GM19328 (cell line): ENCODE measurements around the gene PPP3R1.

ENCODE experiments used
- ATAC-seq: cut with Tn5 transposase; IDR thresholded peaks from one replicate; pipeline ENCODE4 v1.9.1; 2021; ENCODE audit warnings: mild to moderate bottlenecking, moderate library complexity; ENCODE audit not compliant: unreplicated experiment

Gene PPP3R1

DNA sequence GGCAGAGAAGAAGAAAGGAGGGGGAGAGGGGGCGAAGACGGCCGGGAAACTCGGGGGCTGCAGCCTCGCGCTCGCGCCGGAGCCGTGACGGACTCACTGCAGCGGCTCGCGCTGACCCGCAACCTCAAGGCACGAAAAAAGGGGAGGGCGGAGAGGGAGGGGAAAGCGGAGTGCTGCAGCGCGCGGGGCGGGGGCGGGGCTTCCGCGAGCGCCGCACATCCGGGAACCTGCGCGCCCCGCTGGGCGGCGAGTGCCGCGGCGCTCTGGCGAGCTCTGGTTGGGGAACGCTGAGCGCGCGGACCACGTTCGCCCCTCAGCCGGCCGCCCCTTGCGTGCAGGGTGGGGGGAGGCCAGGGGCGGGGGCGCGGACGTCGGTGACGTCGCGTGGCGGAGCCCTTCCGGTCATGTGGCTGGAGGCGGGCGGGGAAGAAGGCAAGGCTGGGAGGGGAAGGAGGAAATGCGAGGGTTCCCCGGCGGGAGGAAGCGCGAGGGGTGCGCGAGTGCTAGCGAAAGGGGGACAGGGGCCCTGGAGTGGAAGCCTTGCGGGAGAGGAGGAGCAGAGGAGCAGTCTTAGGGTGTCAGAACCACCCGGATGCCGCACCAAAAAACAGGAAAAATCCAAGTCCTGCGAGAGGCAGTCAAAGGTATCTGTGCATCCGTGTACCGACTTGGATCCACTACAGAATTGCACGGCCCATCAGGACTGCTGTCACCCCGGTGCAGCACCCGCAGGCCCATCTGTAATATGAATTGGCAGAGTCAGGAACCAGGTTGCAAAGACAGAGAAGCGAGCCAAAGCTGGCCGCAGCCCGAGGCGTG, at the start of gene PPP3R1:
Gene PPP3R1 (minus strand): TSS at position 133 of the 819 bp plus-strand sequence. CDS start 405 bp downstream, outside the sequence.
- peak; percentile 90 for ATAC-seq

- peak; percentile 67 for ATAC-seq
Observed at GRCh38 chr2:68295516-68295915, 43.2 kb upstream of the PPP3R1 start.

- no peak for ATAC-seq
Observed at GRCh38 chr2:68294913-68295312, 42.6 kb upstream of the PPP3R1 start.

- ATAC-seq, result no peak
Observed at GRCh38 chr2:68294187-68294586, 41.9 kb upstream of the PPP3R1 start.

- no peak for ATAC-seq
Observed at GRCh38 chr2:68293755-68294154, 41.4 kb upstream of the PPP3R1 start.

- ATAC-seq, result no peak
Observed at GRCh38 chr2:68293024-68293423, 40.7 kb upstream of the PPP3R1 start.

- ATAC-seq, result no peak
Observed at GRCh38 chr2:68292108-68292710, 39.9 kb upstream of the PPP3R1 start.

- ATAC-seq, result no peak
Observed at GRCh38 chr2:68291314-68291713, 39.0 kb upstream of the PPP3R1 start.

GRCh38 chr2:68290901-68291300, 38.6 kb upstream of the PPP3R1 start:
- ATAC-seq, result no peak

GRCh38 chr2:68287580-68288441, 35.5 kb upstream of the PPP3R1 start:
- no peak for ATAC-seq

DNA sequence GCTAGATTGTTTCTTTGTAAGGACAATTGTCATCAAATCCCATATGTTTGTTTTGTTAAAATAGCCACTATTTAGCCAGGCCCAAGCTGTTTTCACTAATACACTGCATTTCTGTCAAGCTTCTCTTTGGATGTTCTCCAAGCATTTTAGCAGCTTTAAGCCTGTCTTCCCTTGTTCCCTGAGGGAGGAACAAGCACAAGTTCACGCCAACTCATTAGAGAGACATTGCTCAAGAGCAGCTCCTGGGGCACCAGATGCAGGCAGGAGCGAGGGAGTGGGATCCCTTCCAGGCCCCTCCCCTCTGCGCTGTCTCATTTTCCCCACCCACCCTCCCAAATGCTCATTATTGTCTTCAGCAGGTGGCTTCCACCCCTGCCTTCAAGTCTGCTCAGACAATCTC, 32.6 kb upstream of the PPP3R1 start:
- ATAC-seq, result no peak

DNA sequence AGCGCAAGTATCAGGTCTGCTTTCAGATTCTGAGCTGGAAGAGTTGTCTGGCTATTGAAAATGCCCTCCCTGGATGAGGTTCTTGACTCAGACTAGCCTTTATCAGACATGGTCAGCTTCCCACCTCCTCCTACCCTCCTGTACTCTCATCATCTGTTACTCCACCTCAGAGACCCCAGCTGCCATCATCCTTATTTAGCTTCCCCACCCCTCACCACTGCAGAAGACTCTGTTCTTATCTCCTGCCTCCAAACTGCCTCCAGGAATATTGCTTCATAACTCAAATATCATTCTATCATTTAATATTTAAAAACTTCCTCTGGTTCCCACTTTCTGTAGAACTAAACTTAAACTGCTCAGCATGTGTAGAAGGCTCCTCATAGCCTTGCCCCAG, 31.1 kb upstream of the PPP3R1 start:
- ATAC-seq, result no peak

- ATAC-seq, result no peak
Observed at GRCh38 chr2:68282811-68283418, 30.6 kb upstream of the PPP3R1 start.

DNA sequence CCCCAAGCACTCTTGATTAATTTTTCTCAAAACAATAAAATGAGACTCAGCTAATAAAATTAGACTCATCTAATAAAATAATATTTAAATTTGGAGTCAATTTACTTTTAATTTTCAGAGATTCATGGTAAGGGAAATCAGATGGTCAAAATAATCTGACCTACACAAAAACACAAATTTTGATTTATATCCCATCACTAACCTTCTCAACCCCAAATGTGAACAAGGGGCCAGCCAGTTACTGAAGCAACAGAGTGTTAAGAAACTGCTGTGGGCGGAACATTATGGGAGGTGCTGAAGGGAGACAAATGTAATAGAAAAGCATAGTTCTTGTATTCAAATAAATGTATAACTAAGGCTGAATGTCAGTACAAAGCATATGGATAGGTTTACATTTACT, 28.5 kb upstream of the PPP3R1 start:
- no peak for ATAC-seq

DNA sequence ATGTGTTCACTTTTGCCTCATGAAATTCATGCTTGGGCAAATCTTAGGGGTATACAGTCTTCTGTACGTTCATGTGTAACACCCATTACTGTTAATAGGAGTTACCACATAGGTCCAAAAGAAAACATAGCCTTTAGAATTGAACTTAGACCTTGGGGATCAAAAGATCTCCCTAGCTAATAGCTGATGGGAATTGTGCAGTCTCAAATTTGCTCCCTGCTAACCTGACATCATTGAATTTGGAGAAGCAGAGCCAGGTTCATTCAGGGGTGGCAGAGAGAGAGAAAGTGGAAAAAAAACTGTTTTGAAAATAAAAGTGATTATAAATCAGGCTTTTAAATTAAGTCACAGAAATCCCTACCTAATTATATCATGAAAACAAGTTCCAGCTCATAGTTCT, 28.0 kb upstream of the PPP3R1 start:
- ATAC-seq, result no peak

- ATAC-seq, result no peak
Observed at GRCh38 chr2:68279691-68280090, 27.4 kb upstream of the PPP3R1 start.

- no peak for ATAC-seq
Observed at GRCh38 chr2:68278169-68278568, 25.8 kb upstream of the PPP3R1 start.

DNA sequence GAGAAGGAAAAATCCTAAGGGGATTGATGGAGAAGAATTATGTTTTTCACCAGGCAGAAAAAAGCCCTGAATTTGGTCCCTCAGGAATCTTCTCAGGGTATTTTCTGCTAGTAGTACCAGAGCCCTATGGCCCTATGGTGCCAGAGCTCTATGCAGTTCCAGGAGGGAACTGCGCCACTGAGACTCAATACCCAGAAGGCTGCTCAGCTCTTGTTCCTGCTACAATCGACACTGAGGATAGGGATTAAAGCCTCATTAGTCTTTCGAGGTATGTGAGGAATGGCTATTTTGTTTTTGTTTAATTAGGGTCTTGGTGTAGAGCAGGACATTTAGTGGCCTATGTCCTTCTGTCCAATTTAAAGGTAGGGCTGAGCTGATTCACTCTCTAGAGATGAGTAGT, 21.7 kb upstream of the PPP3R1 start:
- ATAC-seq, result no peak

DNA sequence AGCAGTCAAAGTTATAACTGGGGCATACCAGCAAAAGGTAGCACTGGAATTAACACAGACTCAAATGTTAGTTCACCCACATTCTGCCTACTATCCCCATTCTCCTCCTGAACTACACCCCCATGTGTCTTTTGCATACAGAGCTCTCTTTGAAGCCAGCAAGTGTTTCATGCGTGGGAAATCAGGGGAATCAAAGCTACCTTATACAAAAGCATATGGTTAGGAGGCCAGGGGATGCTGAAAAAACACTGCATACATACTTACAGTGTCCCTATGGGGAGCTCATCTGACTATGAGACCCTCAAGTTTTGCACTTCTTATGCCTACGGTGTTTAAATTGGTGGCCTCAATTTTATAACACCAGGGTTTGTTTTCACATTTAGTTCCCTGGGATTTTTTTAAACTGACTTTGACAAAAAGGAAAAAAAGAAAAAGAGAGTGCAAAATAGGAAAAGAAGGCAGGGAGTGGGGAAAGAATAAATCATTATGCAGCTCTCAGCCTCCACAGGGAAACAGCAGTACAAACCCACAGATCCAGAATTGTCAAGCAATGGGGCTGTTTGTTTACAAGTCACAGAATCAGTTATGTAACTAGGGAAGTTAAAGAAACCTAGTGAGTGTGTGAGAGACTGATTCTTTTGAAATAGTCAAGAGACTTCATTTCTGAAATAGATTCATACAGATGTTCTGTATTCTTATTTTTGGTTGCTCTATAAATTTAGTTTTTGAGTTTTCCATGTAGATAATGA, 20.1 kb upstream of the PPP3R1 start:
- ATAC-seq, result no peak

- ATAC-seq, result no peak
Observed at GRCh38 chr2:68266655-68267054, 14.3 kb upstream of the PPP3R1 start.
